ENCODE results near the gene SYTL2.

DNA sequence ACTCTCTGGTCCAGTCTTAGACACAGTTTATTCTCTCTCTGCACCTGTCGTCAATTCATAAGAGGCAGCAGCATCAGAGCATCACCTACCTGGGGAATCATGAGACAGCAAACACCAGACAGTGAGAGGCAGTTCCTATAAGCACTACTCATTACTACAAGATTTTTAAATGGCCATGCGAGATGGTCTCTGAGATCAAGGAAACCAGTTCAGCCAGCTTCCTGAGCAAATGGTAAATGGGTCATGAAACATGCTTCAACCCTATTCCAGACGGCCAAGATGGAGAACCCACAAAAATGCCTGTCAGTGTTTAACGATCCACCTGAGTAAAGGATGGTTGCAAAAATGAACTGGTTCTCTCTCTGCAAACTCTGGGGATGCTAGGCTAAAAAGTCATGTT, 52.9 kb downstream of the SYTL2 start:
- TF ChIP-seq CTCF (IDR thresholded peaks at IDR 0.05), result no peak
- no peak for TF ChIP-seq POLR2A (IDR thresholded peaks at IDR 0.05)
- TF ChIP-seq POLR2AphosphoS5 (IDR thresholded peaks at IDR 0.05), result no peak

Measured in breast epithelium (tissue), 3 donors.